Trophoblast cell (in vitro differentiated cells and primary cell): ENCODE results near the gene MAGEF1.

Experiments
- DNase-seq, 2 donors: peaks; one replicate each; pipeline ENCODE4 v3.0.0-alpha.2; 2016
- H2AFZ ChIP-seq: 2 replicates; pipeline ENCODE4 v1.6.1; 2013; ENCODE audit warnings: low read length, moderate library complexity, mild to moderate bottlenecking; ENCODE audit not compliant: insufficient read depth, poor library complexity
- H2AK5ac ChIP-seq: 2 replicates; pipeline ENCODE4 v1.6.1; 2013; ENCODE audit warnings: mild to moderate bottlenecking, low read length
- H2BK120ac ChIP-seq: 2 replicates; pipeline ENCODE4 v1.6.1; 2013; ENCODE audit warnings: low read length, mild to moderate bottlenecking, moderate library complexity; ENCODE audit not compliant: insufficient read depth, poor library complexity
- H2BK12ac ChIP-seq: 2 replicates; pipeline ENCODE4 v1.6.1; 2013; ENCODE audit warnings: mild to moderate bottlenecking, low read length, moderate library complexity
- H2BK5ac ChIP-seq: 2 replicates; pipeline ENCODE4 v1.6.1; 2013; ENCODE audit warnings: low read length, low read depth, moderate library complexity, mild to moderate bottlenecking; ENCODE audit not compliant: poor library complexity
- H3K14ac ChIP-seq: 2 replicates; pipeline ENCODE4 v1.6.1; 2013; ENCODE audit warnings: mild to moderate bottlenecking, low read length
- H3K18ac ChIP-seq: 2 replicates; pipeline ENCODE4 v1.6.1; 2013; ENCODE audit warnings: mild to moderate bottlenecking, low read length
- H3K23ac ChIP-seq: 2 replicates; pipeline ENCODE4 v1.6.1; 2013; ENCODE audit warnings: low read length
- H3K27ac ChIP-seq: 2 replicates; pipeline ENCODE4 v1.5.1; 2013; ENCODE audit warnings: low read depth, mild to moderate bottlenecking, inconsistent platforms, low read length, moderate library complexity
- H3K27me3 ChIP-seq: 2 replicates; pipeline ENCODE4 v1.6.1; 2013; ENCODE audit warnings: inconsistent platforms, mild to moderate bottlenecking, low read length, moderate library complexity; ENCODE audit not compliant: insufficient read depth
- H3K36me3 ChIP-seq, 2 experiments: 1 replicate in 1 of 2; 2 replicates in 1 of 2; pipeline ENCODE4 v1.6.1; 2013; ENCODE audit warnings: low read length in 2 of 2, mild to moderate bottlenecking in 2 of 2, moderate library complexity in 1 of 2; ENCODE audit not compliant: insufficient read depth in 2 of 2, control insufficient read depth in 1 of 2
- H3K4ac ChIP-seq: 2 replicates; pipeline ENCODE4 v1.6.1; 2013; ENCODE audit warnings: low read depth, mild to moderate bottlenecking, low read length, moderate library complexity
- H3K4me1 ChIP-seq, 2 experiments: 1 replicate in 1 of 2; 2 replicates in 1 of 2; pipeline ENCODE4 v1.6.1; 2013; ENCODE audit warnings: low read length in 2 of 2, mild to moderate bottlenecking in 2 of 2, moderate library complexity in 1 of 2; ENCODE audit not compliant: insufficient read depth in 2 of 2, control insufficient read depth in 1 of 2
- H3K4me2 ChIP-seq: 2 replicates; pipeline ENCODE4 v1.6.1; 2013; ENCODE audit warnings: inconsistent platforms, mild to moderate bottlenecking, low read length, moderate library complexity
- H3K4me3 ChIP-seq: 2 replicates; pipeline ENCODE4 v1.5.1; 2013; ENCODE audit warnings: mild to moderate bottlenecking, low read depth, low read length, inconsistent platforms
- H3K79me1 ChIP-seq: one replicate; pipeline ENCODE4 v1.6.1; 2013; ENCODE audit warnings: low read length
- H3K79me2 ChIP-seq: 2 replicates; pipeline ENCODE4 v1.6.1; 2013; ENCODE audit warnings: low read length, mild to moderate bottlenecking; ENCODE audit not compliant: control insufficient read depth, insufficient read depth, poor library complexity
- H3K9ac ChIP-seq: 2 replicates; pipeline ENCODE4 v1.6.1; 2013; ENCODE audit warnings: mild to moderate bottlenecking, low read length
- H3K9me3 ChIP-seq: 2 replicates; pipeline ENCODE4 v1.6.1; 2013; ENCODE audit warnings: low read depth, mild to moderate bottlenecking, control low read depth, inconsistent platforms, low read length; ENCODE audit not compliant: insufficient read depth
- H4K12ac ChIP-seq: 2 replicates; pipeline ENCODE4 v1.6.1; 2013; ENCODE audit warnings: low read depth, mild to moderate bottlenecking, low read length, moderate library complexity
- H4K8ac ChIP-seq: 2 replicates; pipeline ENCODE4 v1.6.1; 2013; ENCODE audit warnings: low read depth, mild to moderate bottlenecking, low read length, moderate library complexity
- H4K91ac ChIP-seq: one replicate; pipeline ENCODE4 v1.6.1; 2013; ENCODE audit warnings: low read depth, mild to moderate bottlenecking, low read length, moderate library complexity
- WGBS: extraction: QIAGEN DNeasy Blood & Tissue Kit; methylation state at CpG from one replicate; pipeline ENCODE4 v1.1.7; 2013; ENCODE audit warnings: missing lambda C conversion rate; ENCODE audit not compliant: insufficient read length, insufficient coverage; ENCODE audit errors: extremely low coverage; 5-methylcytosine and 5-hydroxymethylcytosine counted together

MAGEF1 gene

DNA sequence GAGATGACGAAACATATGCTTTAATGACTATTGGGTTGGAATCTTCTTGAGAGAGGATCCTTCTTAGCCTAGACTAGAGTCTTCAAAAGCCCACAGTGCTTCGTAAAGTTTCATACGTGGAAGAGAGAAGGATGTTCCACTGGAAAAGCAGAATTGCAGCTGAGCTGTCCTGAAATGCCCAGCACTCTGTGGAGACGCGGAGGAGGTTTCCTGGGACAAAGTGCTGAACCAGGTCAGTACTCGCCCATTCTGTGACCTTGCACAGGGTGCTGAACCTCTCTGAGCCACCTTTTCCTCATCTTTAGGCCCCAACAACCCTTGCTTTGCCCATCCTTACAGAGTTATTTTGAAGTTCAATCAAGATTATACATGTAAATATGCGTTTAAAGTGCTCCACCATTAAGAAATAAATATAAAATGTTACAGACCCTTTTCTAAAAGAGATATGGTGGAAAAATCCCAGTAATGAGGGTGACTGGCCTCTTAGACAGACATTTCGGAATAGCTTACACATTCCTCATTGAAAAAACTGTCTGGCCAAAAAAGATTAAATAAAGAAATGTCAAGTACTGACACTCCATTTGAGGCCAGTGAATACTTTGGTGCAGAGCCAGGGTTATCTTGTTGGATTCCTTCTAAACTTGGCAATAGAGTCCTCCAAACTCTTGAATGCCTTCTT, 4.2 kb upstream of the MAGEF1 start:
- Histone ChIP-seq H3K9ac (no peak overlapping the region), H3K4me3 (no peak overlapping the region), H4K8ac (peak overlapping the region; percentile 43), H2AK5ac (peak overlapping the region; percentile 52), H3K79me2 (peaks cover 6% of the 10 kb centered on the region), H2BK5ac (peak overlapping the region; percentile 1), H3K23ac (no peak overlapping the region), H3K4me1 (peaks cover 11 to 17% of the 10 kb centered on the region in 2 experiments), H4K12ac (no peak overlapping the region), H3K14ac (peak overlapping the region; percentile 30), H4K91ac (peak overlapping the region; percentile 35), H3K4me2 (peak overlapping the region; percentile 36), H3K36me3 (no peaks in the 10 kb centered on the region), H3K27me3 (no peaks in the 10 kb centered on the region), H2BK120ac (peak overlapping the region; percentile 9), H3K9me3 (no peaks in the 10 kb centered on the region), H3K18ac (peak overlapping the region; percentile 8), H3K4ac (peak overlapping the region; percentile 67), H2AFZ (peak overlapping the region; percentile 26), H3K79me1 (peaks cover 17% of the 10 kb centered on the region), H2BK12ac (peak overlapping the region; percentile 37), H3K27ac (peak overlapping the region; percentile 55)
- WGBS = no CpG with 5 or more reads among the region's 8 CpGs
- peak in 1 of 2 donors; percentile 35 for DNase-seq

DNA sequence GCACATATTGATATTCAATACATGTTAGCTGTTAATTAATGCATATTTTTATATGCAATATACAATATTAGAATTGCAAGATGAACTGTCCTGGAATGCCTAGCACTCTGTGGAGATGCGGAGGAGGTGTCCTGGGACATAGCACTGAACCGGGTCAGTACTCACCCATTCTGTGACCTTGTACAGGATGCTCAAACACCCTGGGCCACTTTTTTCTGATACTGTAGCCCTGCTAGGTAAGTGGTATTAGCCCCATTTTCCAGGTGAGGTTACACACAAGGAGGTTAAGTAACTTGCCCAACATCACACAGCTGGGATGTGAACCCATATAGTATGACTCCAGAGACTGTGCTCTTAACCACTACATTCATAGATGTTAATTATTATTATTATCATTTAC, 1.7 kb upstream of the MAGEF1 start:
- no CpG with 5 or more reads among the region's 2 CpGs for WGBS

DNA sequence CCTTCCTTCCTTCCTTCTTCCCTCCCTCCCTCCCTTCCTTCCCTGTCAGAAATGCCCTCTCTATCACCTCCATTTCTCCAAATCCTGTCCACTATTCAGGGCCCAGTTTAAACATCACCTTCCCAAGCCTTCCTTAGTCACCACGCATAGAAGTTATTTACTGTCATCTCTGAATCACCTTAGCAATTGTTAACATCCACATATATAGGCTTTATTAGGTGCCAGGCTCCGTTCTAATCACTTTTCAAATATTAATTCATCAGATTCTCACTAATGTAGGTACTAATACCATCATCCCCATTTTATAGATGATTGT, 1.1 kb upstream of the MAGEF1 start:
- no peak overlapping the region for H2BK12ac ChIP-seq
- H2AFZ ChIP-seq = no peak overlapping the region
- H3K14ac ChIP-seq = no peak overlapping the region
- H4K91ac ChIP-seq = no peak overlapping the region
- no peak overlapping the region for H2BK5ac ChIP-seq
- H3K9ac ChIP-seq = no peak overlapping the region
- peaks cover 17% of the 10 kb centered on the region for H3K79me1 ChIP-seq
- no CpG with 5 or more reads among the region's 2 CpGs for WGBS
- H3K36me3 ChIP-seq = peaks cover 2 to 3% of the 10 kb centered on the region in 2 experiments
- peaks cover 16 to 20% of the 10 kb centered on the region in 2 experiments for H3K4me1 ChIP-seq
- H3K18ac ChIP-seq = no peak overlapping the region
- no peak overlapping the region for H4K8ac ChIP-seq
- H3K27ac ChIP-seq = no peak overlapping the region
- no peak overlapping the region for H2AK5ac ChIP-seq
- H4K12ac ChIP-seq = no peak overlapping the region
- H3K9me3 ChIP-seq = no peaks in the 10 kb centered on the region
- no peak overlapping the region for H3K4ac ChIP-seq
- H3K79me2 ChIP-seq = peaks cover 11% of the 10 kb centered on the region
- H3K23ac ChIP-seq = no peak overlapping the region
- no peak overlapping the region for H3K4me2 ChIP-seq
- no peak overlapping the region for H3K4me3 ChIP-seq
- DNase-seq = no peak
- no peaks in the 10 kb centered on the region for H3K27me3 ChIP-seq
- H2BK120ac ChIP-seq = no peak overlapping the region

More for the DNA sequence above, 1.7 kb upstream of the MAGEF1 start:
- Histone ChIP-seq H3K36me3 (peaks cover 2 to 3% of the 10 kb centered on the region in 2 experiments), H2BK5ac (no peak overlapping the region), H3K79me1 (peaks cover 17% of the 10 kb centered on the region), H3K4ac (no peak overlapping the region), H3K23ac (no peak overlapping the region), H3K14ac (no peak overlapping the region), H3K18ac (no peak overlapping the region), H4K91ac (no peak overlapping the region), H3K27ac (no peak overlapping the region), H3K4me1 (peaks cover 16 to 22% of the 10 kb centered on the region in 2 experiments), H4K8ac (no peak overlapping the region), H2BK120ac (no peak overlapping the region), H4K12ac (no peak overlapping the region), H3K4me2 (no peak overlapping the region), H3K9me3 (no peaks in the 10 kb centered on the region), H3K4me3 (no peak overlapping the region), H2AFZ (no peak overlapping the region), H2AK5ac (no peak overlapping the region), H2BK12ac (no peak overlapping the region), H3K27me3 (no peaks in the 10 kb centered on the region), H3K9ac (no peak overlapping the region), H3K79me2 (peaks cover 11% of the 10 kb centered on the region)
- DNase-seq = no peak

DNA sequence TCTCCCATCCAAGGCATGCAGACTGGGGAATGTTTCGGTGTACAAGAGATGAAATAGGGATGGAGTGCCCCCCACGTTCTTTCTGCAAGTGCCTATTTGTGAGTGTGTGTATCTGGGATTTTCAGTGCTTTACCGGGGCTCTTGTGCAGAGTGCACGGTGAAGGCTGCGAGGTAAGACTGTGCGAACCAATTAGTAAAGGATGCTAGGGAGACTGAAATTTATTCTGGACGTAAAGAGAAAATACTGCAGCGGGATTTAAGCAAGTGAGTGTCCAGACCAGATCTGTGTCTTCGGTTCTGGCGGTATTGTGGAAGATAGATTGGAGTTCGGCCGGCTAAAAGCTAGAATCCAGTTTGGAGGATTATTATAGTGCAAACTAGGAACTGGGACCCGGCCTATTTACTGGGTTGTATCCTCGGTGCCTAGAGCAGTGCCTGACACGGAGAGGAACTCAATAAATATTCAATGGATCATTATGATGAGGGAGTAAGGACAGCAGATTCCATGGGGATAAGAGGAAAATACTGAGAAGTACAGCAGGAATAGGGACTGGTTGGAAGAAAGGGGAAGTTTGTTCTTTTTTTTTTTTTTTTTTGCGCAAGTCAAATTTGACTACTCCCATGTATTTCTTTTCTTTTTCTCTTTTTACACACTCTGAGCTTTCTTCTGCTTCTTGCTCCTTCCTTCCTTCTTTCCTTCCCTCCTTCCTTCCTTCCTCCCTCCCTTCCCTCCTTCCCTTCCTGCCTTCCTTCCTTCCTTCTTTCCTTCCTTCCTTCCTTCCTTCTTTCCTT, 580 bp upstream of the MAGEF1 start:
- Histone ChIP-seq H3K18ac (no peak overlapping the region), H2BK5ac (no peak overlapping the region), H3K27me3 (no peaks in the 10 kb centered on the region), H4K8ac (peak overlapping the region; percentile 49), H2BK12ac (no peak overlapping the region), H4K12ac (peak overlapping the region; percentile 2), H3K23ac (no peak overlapping the region), H3K4ac (no peak overlapping the region), H3K27ac (peak overlapping the region; percentile 30), H3K79me1 (peaks cover 17% of the 10 kb centered on the region), H3K36me3 (peaks cover 2 to 3% of the 10 kb centered on the region in 2 experiments), H3K4me1 (peaks cover 16 to 17% of the 10 kb centered on the region in 2 experiments), H3K4me3 (peak overlapping the region; percentile 95), H3K9me3 (peaks cover under 1% of the 10 kb centered on the region), H4K91ac (peak overlapping the region; percentile 38), H3K4me2 (peak overlapping the region; percentile 64), H3K14ac (no peak overlapping the region), H2AFZ (peak overlapping the region; percentile 69), H2AK5ac (no peak overlapping the region), H2BK120ac (no peak overlapping the region), H3K9ac (peak overlapping the region; percentile 56), H3K79me2 (peaks cover 11% of the 10 kb centered on the region)
- WGBS = no CpG with 5 or more reads among the region's 16 CpGs
- DNase-seq = peak in 1 of 2 donors; percentile 26
